Osteocyte (in vitro differentiated cells): Measurements from ENCODE around the gene PRRT1. TPM values are rescaled to one million over a fixed set of nuclear protein-coding genes. Genes with fewer than 3 reads are reported as not detected.

Experiments
- DNase-seq: peaks from one replicate; pipeline ENCODE4 v3.0.0; 2021; ENCODE audit warnings: mixed read lengths; ENCODE audit not compliant: unreplicated experiment; ENCODE audit errors: extremely low spot score
- H3K27ac Mint-ChIP-seq: one replicate; pipeline ENCODE4 v1.8.0; 2021; ENCODE audit warnings: mild to moderate bottlenecking, mixed read lengths; ENCODE audit not compliant: unreplicated experiment
- H3K27me3 Mint-ChIP-seq: one replicate; pipeline ENCODE4 v1.8.0; 2021; ENCODE audit warnings: mixed read lengths; ENCODE audit not compliant: unreplicated experiment
- H3K36me3 Mint-ChIP-seq: one replicate; pipeline ENCODE4 v1.8.0; 2021; ENCODE audit warnings: mixed read lengths; ENCODE audit not compliant: unreplicated experiment
- H3K4me1 Mint-ChIP-seq: one replicate; pipeline ENCODE4 v1.8.0; 2021; ENCODE audit warnings: mixed read lengths; ENCODE audit not compliant: unreplicated experiment
- H3K4me3 Mint-ChIP-seq: one replicate; pipeline ENCODE4 v1.8.0; 2021; ENCODE audit warnings: mild to moderate bottlenecking, moderate library complexity, mixed read lengths; ENCODE audit not compliant: unreplicated experiment
- H3K9me3 Mint-ChIP-seq: one replicate; pipeline ENCODE4 v1.8.0; 2021; ENCODE audit warnings: mixed read lengths; ENCODE audit not compliant: unreplicated experiment
- total RNA-seq: library from RNA; stranded (reverse); gene quantifications from 2 replicates; pipeline ENCODE4 v1.2.1, GENCODE V29; 2021
- TF ChIP-seq, protein P1 (sequence below): fragments of 200-600 bp; sonication (generic); IDR thresholded peaks from 2 replicates; pipeline ENCODE4 v1.5.0; 2021; ENCODE audit warnings: antibody characterized with exemption, mild to moderate bottlenecking, moderate library complexity

PRRT1 gene
- total RNA-seq, 1 donor from 2014 or later: 2.1 TPM

GRCh38 chr6:32133786-32134185 lies 18.0 kb downstream of the PRRT1 start:
- Mint-ChIP-seq H3K4me3 (no peak overlapping the region), H3K36me3 (no peaks in the 10 kb centered on the region), H3K4me1 (peaks cover 20% of the 10 kb centered on the region), H3K27me3 (no peaks in the 10 kb centered on the region), H3K9me3 (no peaks in the 10 kb centered on the region), H3K27ac (peak overlapping the region; percentile 33)
- TF ChIP-seq, protein P1, sequence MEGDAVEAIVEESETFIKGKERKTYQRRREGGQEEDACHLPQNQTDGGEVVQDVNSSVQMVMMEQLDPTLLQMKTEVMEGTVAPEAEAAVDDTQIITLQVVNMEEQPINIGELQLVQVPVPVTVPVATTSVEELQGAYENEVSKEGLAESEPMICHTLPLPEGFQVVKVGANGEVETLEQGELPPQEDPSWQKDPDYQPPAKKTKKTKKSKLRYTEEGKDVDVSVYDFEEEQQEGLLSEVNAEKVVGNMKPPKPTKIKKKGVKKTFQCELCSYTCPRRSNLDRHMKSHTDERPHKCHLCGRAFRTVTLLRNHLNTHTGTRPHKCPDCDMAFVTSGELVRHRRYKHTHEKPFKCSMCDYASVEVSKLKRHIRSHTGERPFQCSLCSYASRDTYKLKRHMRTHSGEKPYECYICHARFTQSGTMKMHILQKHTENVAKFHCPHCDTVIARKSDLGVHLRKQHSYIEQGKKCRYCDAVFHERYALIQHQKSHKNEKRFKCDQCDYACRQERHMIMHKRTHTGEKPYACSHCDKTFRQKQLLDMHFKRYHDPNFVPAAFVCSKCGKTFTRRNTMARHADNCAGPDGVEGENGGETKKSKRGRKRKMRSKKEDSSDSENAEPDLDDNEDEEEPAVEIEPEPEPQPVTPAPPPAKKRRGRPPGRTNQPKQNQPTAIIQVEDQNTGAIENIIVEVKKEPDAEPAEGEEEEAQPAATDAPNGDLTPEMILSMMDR: no peak
- DNase-seq: no peak

DNA sequence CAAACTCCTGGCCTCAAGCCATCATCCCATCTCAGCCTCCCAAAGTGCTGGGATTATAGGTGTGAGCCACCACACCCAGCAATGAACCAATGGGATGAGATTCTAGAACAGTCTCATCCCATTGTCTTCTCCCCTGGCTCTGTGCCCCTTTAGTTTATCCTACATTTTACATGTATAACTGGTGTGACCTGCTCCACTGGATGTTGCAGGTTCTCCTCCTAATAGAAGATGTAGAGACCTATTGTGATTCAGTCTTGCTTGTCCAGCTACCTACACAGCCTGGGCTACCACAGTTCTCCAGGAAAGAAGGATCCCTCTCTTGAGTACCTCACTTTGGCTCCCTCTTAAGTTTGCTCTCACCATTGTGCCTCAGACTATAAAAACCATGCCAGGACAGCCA lies 19.6 kb downstream of the PRRT1 start:
- H3K27me3 Mint-ChIP-seq: no peaks in the 10 kb centered on the region
- TF ChIP-seq, protein P1: no peak
- no peak overlapping the region for H3K27ac Mint-ChIP-seq

GRCh38 chr6:32131439-32131948 lies 20.2 kb downstream of the PRRT1 start:
- Mint-ChIP-seq H3K36me3 (no peaks in the 10 kb centered on the region), H3K27ac (no peak overlapping the region), H3K4me1 (peaks cover 35% of the 10 kb centered on the region), H3K4me3 (peak overlapping the region; percentile 44), H3K27me3 (no peaks in the 10 kb centered on the region), H3K9me3 (no peaks in the 10 kb centered on the region)
- TF ChIP-seq, protein P1: no peak
- DNase-seq: no peak

More for the DNA sequence above, 19.6 kb downstream of the PRRT1 start:
- no peak overlapping the region for H3K4me3 Mint-ChIP-seq
- no peak for DNase-seq
- no peaks in the 10 kb centered on the region for H3K9me3 Mint-ChIP-seq
- H3K36me3 Mint-ChIP-seq: no peaks in the 10 kb centered on the region
- H3K4me1 Mint-ChIP-seq: peaks cover 29% of the 10 kb centered on the region

GRCh38 chr6:32129297-32130088 lies 22.2 kb downstream of the PRRT1 start:
- Mint-ChIP-seq H3K4me3 (peak overlapping the region; percentile 93), H3K9me3 (no peaks in the 10 kb centered on the region), H3K4me1 (peaks cover 40% of the 10 kb centered on the region), H3K36me3 (peaks cover 6% of the 10 kb centered on the region), H3K27ac (peak overlapping the region; percentile 100), H3K27me3 (no peaks in the 10 kb centered on the region)
- TF ChIP-seq, protein P1: no peak
- DNase-seq: no peak

DNA sequence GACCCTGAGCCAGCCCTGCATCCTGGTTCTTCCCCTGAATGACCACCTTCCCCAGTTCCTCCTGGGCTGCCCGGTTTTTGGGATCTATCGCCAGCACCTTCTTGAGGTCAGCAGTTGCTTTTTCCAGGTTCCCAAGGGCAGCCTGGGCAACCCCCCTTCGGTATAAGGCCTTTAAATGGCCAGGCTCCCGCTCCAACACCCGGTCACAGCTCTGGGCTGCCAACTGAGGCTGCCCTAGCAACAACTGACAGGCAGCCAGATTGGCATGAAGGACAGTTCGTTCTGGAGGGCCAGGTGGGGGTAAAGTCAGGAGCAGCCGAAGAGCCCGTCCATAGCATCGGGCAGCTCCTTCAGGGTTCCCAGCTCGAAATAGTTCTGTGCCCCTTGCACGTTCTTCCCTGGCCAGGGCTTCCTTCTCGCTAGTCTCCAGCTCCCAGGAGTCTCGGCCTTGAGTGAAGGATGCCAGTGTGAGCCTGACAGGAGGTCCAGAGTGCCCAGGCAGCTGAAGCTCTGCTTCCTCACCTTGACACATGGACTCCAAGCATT lies 22.9 kb downstream of the PRRT1 start:
- Mint-ChIP-seq H3K36me3 (peaks cover 12% of the 10 kb centered on the region), H3K4me1 (peaks cover 40% of the 10 kb centered on the region), H3K9me3 (no peaks in the 10 kb centered on the region), H3K27ac (peak overlapping the region; percentile 100), H3K4me3 (peak overlapping the region; percentile 99), H3K27me3 (no peaks in the 10 kb centered on the region)
- no peak for DNase-seq
- TF ChIP-seq, protein P1: no peak
